T-helper 1 cell treated with Interleukin-12 subunit alpha and Interleukin-12 subunit beta and Interleukin-4 antibody, amounts not matched to agents 30 μg/mL and 1 μg/mL, for 36 hours (primary cell): ENCODE results near the gene UBTD2.
"Not testable (repeated sequence)": the region's sequence is repeated elsewhere in the genome, so short reads cannot be mapped to it uniquely, and the experiment has no call there.

Experiments
- H3K27ac Mint-ChIP-seq: one replicate; pipeline ENCODE4 v1.8.0; 2021; ENCODE audit warnings: mild to moderate bottlenecking, mixed read lengths
- H3K27me3 Mint-ChIP-seq: one replicate; pipeline ENCODE4 v1.8.0; 2021; ENCODE audit warnings: low read depth, mixed read lengths
- H3K36me3 Mint-ChIP-seq: one replicate; pipeline ENCODE4 v1.8.0; 2021; ENCODE audit warnings: low read depth, mixed read lengths
- H3K4me1 Mint-ChIP-seq: one replicate; pipeline ENCODE4 v1.8.0; 2021; ENCODE audit warnings: low read depth, mixed read lengths
- H3K4me3 Mint-ChIP-seq: one replicate; pipeline ENCODE4 v1.8.0; 2021; ENCODE audit warnings: mild to moderate bottlenecking, moderate library complexity, mixed read lengths
- H3K9me3 Mint-ChIP-seq: one replicate; pipeline ENCODE4 v1.8.0; 2021; ENCODE audit warnings: mixed read lengths

Gene UBTD2

GRCh38 chr5:172303162-172303561 lies 19.6 kb upstream of the UBTD2 start:
- H3K4me1 Mint-ChIP-seq = no peaks in the 10 kb centered on the region
- H3K9me3 Mint-ChIP-seq = no peaks in the 10 kb centered on the region
- peaks cover 12% of the 10 kb centered on the region for H3K27me3 Mint-ChIP-seq
- no peaks in the 10 kb centered on the region for H3K36me3 Mint-ChIP-seq
- H3K4me3 Mint-ChIP-seq = no peak overlapping the region
- H3K27ac Mint-ChIP-seq = no peak overlapping the region

GRCh38 chr5:172302047-172302710 lies 18.6 kb upstream of the UBTD2 start:
- no peak overlapping the region for H3K4me3 Mint-ChIP-seq
- H3K4me1 Mint-ChIP-seq = no peaks in the 10 kb centered on the region
- H3K9me3 Mint-ChIP-seq = no peaks in the 10 kb centered on the region
- H3K27ac Mint-ChIP-seq = no peak overlapping the region
- peaks cover 8% of the 10 kb centered on the region for H3K27me3 Mint-ChIP-seq
- no peaks in the 10 kb centered on the region for H3K36me3 Mint-ChIP-seq

DNA sequence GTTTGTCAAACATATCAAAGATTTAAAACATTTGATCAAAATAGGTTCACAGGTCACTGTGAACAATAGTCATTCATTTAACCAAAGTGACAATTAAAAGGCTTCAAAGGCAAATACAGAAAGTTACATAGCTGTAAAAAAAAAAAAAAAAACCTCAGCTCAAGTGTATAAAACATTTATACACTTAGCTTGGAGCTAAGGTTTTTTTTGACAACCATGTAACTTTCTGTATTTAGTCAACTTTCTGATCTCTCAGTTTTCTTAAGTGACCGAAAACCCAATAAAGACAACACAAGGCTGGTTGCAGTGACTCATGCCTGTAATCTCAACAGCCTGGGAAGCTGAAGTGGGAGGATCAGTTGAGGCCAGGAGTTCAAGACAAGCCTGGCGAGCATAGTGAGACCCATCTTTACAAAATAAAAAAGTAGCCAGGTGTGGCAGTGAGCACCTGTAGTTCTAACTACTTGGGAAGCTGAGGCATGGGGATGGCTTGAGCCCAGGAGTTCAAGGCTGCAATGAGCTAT lies 16.4 kb upstream of the UBTD2 start:
- no peak overlapping the region for H3K4me3 Mint-ChIP-seq
- H3K9me3 Mint-ChIP-seq = no peaks in the 10 kb centered on the region
- H3K4me1 Mint-ChIP-seq = no peaks in the 10 kb centered on the region
- no peak overlapping the region for H3K27ac Mint-ChIP-seq
- H3K36me3 Mint-ChIP-seq = no peaks in the 10 kb centered on the region
- H3K27me3 Mint-ChIP-seq = peaks cover 8% of the 10 kb centered on the region

DNA sequence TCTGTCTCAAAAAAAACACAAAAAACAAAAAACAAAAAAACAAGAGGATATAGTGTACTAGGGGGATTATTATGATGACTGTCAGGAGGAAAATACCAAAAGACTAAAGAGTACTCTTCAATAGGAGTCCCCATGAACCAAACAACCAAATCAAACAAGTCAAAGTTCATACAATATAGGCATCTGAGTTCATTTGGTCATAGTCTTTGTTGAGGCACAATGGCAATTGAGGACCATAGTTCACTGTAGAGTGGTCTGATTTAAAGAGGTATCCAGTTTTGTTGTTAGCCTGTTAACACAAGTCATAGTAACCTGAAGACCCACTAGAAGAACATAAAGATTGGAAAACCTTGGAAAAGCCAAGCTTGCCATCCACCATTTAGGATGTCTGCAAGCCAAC lies 11.3 kb upstream of the UBTD2 start:
- Mint-ChIP-seq H3K36me3 (no peaks in the 10 kb centered on the region), H3K27ac (no peak overlapping the region), H3K4me3 (no peak overlapping the region), H3K4me1 (peaks cover 3% of the 10 kb centered on the region), H3K27me3 (peaks cover 10% of the 10 kb centered on the region), H3K9me3 (no peaks in the 10 kb centered on the region)

DNA sequence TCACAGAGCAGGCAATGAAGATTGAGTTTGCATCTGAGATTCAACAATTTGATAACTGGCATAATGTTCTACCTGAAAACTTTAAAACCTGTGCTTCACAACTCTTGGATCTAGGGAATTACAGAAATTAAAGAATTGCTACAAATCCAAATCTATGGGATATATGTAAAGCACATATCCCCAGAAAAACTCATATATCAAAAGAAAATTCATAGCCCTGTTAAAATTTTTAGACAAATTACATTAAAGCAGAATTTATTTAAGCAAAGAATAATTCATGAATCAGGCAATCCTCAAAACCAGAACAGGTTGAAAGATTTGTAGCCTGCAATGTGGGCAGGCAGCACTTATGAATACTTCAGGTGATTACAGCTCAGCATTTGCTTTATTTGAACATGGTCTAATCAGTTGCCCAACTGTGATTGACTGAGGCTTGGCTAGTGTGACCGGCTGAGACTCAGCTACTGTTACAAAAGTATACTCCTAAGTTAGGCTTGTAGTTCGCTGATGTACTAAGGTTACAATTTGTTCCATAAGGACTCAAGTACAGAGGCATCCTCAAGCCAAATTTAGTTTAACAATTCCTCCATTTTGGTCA lies 10.3 kb upstream of the UBTD2 start:
- Mint-ChIP-seq H3K36me3 (no peaks in the 10 kb centered on the region), H3K4me3 (no peak overlapping the region), H3K27ac (no peak overlapping the region), H3K27me3 (peaks cover 10% of the 10 kb centered on the region), H3K9me3 (no peaks in the 10 kb centered on the region), H3K4me1 (peaks cover 3% of the 10 kb centered on the region)

DNA sequence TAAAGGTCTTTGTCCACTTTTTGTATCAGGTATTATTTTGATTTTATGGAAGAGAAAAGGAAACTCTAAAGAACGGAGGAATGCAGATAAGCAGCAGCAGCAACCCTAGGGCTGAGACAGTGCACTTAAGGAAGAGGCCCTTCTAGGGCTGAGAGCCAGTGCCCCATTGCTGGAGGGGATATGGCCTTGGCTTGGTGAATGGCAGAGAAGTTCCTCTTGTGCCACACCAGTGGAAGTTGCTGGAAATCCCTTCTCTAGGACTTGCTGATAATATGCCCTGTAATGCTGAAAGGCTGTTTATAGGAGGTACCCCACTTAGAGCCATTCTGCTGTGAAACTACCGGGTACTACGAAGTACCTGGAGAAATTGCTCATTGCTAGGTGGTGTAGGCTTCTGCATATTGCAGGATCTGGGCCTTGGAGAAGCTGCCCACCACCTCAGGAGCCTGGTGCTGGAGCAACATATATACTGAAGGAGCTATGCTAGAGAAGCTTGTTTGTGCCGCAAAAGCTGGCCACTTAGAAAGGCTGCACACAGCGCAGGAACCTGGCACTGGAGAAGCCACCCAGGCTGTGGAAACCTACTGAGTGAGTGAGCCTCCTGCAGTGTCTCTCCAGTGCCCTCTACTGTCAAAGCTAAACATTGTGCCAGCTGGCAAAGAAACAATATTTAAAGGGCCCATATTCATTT lies 9.6 kb upstream of the UBTD2 start:
- Mint-ChIP-seq H3K4me1 (peaks cover 3% of the 10 kb centered on the region), H3K27me3 (peaks cover 10% of the 10 kb centered on the region), H3K9me3 (no peaks in the 10 kb centered on the region), H3K36me3 (no peaks in the 10 kb centered on the region), H3K4me3 (no peak overlapping the region), H3K27ac (no peak overlapping the region)

DNA sequence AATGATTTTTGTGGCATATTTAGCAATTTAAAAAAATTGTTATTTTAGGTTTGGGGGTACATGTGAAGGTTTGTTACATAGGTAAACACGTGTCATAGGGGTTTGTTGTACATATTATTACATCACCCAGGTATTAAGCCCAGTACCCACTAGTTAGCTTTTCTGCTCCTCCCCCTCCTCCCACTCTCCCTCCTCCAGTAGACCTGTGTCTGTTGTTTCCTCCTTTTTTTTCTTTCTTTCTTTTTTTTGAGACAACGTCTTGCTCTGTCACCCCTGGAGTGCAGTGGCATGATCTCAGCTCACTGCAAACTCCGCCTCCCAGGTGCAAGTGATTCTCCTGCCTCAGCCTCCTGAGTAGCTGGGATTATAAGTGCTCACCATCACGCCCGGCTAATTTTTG lies 8.3 kb upstream of the UBTD2 start:
- H3K27ac Mint-ChIP-seq, H3K9me3 Mint-ChIP-seq, H3K4me1 Mint-ChIP-seq, H3K36me3 Mint-ChIP-seq, H3K4me3 Mint-ChIP-seq: not testable (repeated sequence)
- H3K27me3 Mint-ChIP-seq = peaks cover 10% of the 10 kb centered on the region

DNA sequence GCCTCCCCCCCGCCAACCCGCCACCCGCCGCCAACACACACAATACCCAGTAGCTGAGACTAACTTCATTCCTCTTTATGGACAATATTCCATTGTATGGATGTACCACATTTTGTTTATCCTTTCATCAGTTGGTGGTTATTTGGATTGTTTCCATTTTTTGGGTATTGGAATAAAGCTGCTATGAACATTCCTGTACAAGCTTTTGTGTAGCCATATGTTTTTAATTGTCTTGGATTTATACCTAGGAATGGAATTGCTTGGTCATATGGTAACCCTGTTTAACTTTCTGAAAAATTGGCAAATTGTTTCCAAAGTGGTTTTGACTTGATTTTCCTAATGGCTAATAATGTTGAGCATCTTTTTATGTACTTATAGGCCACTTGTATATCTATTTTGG lies 4.9 kb upstream of the UBTD2 start:
- Mint-ChIP-seq H3K9me3 (no peaks in the 10 kb centered on the region), H3K27me3 (peaks cover 19% of the 10 kb centered on the region), H3K36me3 (no peaks in the 10 kb centered on the region), H3K4me1 (peaks cover 8% of the 10 kb centered on the region), H3K4me3 (no peak overlapping the region), H3K27ac (no peak overlapping the region)

DNA sequence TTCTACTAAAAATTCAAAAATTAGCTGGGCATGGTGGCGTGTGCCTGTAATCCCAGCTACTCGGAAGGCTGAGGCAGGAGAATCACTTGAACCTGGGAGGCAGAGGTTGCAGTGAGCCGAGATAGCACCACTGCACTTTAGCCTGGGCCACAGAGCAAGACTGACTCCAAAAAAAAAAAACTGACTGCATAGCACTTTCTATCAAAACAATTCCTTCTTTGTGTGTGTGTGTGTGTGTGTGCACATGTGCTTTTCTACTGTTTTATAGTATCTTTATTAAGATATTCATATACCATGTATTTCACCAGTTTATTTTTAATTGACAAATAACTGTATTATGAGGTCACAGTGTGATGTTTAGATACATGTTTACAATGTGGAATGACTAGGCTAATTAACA lies 3.6 kb upstream of the UBTD2 start:
- peaks cover 13% of the 10 kb centered on the region for H3K4me1 Mint-ChIP-seq
- H3K4me3 Mint-ChIP-seq, H3K36me3 Mint-ChIP-seq, H3K9me3 Mint-ChIP-seq, H3K27ac Mint-ChIP-seq: not testable (repeated sequence)
- H3K27me3 Mint-ChIP-seq = peaks cover 26% of the 10 kb centered on the region

DNA sequence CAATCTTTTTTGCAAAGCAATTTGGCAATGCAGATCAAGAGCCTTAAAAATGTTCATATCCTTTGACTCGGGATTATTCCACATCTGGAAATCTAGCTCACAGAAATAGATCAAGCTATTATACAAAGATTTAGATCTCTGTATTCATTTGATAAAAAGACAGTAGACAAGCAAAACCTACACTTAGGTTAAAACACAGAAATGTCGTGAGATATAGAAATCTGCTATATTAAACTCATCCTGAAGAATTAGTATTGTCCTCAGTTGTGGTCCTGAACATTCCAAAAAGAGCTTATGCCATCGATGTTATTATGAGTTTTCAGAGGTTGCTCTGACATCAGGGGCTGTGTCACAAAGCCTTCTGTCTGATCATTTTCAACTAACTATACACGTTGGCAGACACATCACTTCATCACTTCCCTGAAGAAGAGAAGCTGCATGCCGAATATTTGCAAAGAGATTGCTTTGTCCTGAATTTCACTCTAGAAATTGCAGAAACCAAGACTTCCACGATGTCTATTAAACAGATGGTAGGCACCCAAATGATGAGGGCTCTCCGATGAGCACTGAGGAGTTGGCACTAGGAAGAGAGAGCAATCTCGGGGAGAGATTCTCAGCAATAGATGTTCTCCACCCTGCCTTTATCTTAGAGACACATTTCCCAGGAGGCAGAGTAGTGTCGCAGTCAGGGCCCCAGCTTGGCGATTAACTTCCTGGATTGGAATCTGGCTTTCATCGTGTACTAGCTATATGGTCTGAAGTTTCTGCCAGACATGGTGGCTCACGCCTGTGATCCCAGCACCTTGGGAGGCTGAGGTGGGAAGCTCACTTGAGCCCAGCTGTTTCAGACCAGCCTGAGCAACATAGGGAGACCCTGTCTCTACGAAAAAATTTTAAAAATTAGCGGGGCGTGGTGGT lies 1.9 kb upstream of the UBTD2 start:
- no peak overlapping the region for H3K27ac Mint-ChIP-seq
- H3K36me3 Mint-ChIP-seq = peaks cover 3% of the 10 kb centered on the region
- H3K27me3 Mint-ChIP-seq = peaks cover 27% of the 10 kb centered on the region
- peak overlapping the region; percentile 83 for H3K4me3 Mint-ChIP-seq
- H3K9me3 Mint-ChIP-seq = no peaks in the 10 kb centered on the region
- peaks cover 18% of the 10 kb centered on the region for H3K4me1 Mint-ChIP-seq

- H3K36me3 Mint-ChIP-seq = peaks cover 3% of the 10 kb centered on the region
- no peak overlapping the region for H3K27ac Mint-ChIP-seq
- H3K4me1 Mint-ChIP-seq = peaks cover 18% of the 10 kb centered on the region
- H3K27me3 Mint-ChIP-seq = peaks cover 27% of the 10 kb centered on the region
- H3K4me3 Mint-ChIP-seq = peak overlapping the region; percentile 83
- H3K9me3 Mint-ChIP-seq = no peaks in the 10 kb centered on the region
Observed at GRCh38 chr5:172284611-172284980, 1.0 kb upstream of the UBTD2 start.

GRCh38 chr5:172283862-172284610 lies 472 bp upstream of the UBTD2 start:
- Mint-ChIP-seq H3K4me1 (peaks cover 18% of the 10 kb centered on the region), H3K9me3 (no peaks in the 10 kb centered on the region), H3K27ac (no peak overlapping the region), H3K36me3 (peaks cover 3% of the 10 kb centered on the region), H3K4me3 (peak overlapping the region; percentile 83), H3K27me3 (peaks cover 27% of the 10 kb centered on the region)

DNA sequence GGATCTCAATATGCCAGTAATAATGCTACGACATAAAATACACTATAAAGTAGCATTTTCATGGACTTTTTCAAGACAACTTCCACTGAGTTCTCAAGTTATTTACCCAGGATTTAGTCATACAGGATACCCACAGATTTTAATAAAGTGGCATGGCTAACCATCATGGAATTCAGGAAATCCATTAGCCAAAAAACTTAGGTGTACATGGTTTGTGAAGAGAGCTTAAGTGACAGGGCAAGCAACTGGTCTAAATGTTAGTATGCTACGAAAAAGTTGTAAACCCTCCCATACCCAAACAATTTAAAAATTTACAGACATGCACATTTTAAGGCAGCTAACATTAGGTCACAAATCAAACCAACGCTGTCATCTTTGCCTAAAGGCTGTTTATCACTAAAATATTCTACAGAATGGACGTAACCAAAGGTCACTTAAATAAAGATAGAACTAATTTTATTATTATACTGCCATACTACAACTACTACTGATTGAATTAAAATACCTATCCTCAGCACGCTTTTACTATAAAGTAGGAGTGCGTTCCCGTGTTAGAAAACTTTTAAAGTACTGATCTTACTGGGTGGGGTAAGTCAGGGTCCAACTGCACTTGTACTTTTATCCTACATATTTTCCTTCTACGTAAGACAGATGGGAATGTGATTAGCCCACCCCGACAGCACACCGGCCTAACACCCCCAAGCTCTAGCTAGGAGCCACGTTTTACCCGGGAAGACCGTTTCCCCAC lies 1.1 kb downstream of the UBTD2 start:
- Mint-ChIP-seq H3K4me1 (peaks cover 18% of the 10 kb centered on the region), H3K27me3 (peaks cover 27% of the 10 kb centered on the region), H3K27ac (no peak overlapping the region), H3K4me3 (peak overlapping the region; percentile 89), H3K9me3 (no peaks in the 10 kb centered on the region), H3K36me3 (peaks cover 5% of the 10 kb centered on the region)
